Activated naive CD4-positive, alpha-beta T cell treated with anti-CD3 and anti-CD28 coated beads, Interleukin-2, amount 50 U/mL, for 16 hours (primary cell): ENCODE data around the gene LTV1.
A peak's percentile ranks its signal among the peaks of the same experiment; 100 is the strongest.
"Not testable (repeated sequence)": the region's sequence is repeated elsewhere in the genome, so short reads cannot be mapped to it uniquely, and the experiment has no call there.

Source experiments
- DNase-seq: peaks from one replicate; pipeline ENCODE4 v3.0.0-alpha.2; 2020

The LTV1 gene, protein sequence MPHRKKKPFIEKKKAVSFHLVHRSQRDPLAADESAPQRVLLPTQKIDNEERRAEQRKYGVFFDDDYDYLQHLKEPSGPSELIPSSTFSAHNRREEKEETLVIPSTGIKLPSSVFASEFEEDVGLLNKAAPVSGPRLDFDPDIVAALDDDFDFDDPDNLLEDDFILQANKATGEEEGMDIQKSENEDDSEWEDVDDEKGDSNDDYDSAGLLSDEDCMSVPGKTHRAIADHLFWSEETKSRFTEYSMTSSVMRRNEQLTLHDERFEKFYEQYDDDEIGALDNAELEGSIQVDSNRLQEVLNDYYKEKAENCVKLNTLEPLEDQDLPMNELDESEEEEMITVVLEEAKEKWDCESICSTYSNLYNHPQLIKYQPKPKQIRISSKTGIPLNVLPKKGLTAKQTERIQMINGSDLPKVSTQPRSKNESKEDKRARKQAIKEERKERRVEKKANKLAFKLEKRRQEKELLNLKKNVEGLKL

DNA sequence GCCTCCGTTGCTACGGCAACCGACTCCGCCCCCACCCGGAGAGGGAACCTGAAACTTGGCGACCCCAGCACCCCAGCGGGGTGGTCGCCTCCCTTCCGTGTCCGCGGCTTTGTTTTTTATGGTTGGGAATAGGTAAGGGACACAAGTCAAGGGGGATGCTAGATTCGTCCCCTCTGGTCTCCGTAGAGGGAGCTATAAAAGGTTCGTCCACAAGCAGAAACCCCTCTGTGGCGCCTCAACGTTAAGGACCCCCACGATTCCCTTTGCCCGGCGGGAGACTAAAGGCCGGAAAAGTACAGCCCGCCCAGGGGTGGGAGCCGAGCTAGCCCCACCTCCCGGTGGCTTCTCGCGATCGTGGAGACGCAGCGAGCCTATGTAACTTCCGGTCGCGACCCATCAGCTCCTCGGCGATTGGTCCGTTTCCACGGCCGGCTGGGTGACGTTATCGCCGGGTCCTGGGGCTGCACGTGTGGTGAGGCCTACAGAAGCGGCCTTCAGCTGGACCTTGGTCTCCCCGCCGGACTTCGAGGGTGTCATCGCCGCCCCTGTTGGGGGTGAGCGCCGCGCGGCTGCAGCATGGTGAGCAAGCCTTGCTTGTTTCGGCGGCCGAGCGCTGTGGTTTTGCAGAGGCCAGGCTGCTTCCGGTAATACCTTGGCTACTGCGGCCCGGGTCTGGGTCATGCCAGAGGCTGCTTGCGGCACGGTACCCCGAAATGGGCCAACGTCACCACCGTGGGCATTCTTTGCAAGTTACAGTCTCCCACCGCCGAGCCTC, at the start of gene LTV1:
Gene LTV1 (plus strand): TSS at position 437 of the 775 bp plus-strand sequence. CDS start 140 bp downstream, at position 577.
- DNase-seq = peak; percentile 92

DNA sequence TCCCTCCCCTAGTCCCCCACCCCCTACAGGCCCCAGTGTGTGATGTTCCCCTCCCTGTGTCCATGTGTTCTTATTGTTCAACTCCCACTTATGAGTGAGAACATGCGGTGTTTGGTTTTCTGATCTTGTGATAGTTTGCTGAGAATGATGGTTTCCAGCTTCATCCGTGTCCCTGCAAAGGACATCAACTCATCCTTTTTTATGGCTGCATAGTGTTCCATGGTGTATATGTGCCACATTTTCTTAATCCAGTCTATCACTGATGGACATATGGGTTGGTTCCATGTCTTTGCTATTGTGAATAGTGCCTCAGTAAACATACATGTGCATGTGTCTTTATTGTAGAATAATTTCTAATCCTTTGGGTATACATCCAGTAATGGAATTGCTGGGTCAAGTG, 46.6 kb upstream of the LTV1 start:
- not testable (repeated sequence) for DNase-seq

DNA sequence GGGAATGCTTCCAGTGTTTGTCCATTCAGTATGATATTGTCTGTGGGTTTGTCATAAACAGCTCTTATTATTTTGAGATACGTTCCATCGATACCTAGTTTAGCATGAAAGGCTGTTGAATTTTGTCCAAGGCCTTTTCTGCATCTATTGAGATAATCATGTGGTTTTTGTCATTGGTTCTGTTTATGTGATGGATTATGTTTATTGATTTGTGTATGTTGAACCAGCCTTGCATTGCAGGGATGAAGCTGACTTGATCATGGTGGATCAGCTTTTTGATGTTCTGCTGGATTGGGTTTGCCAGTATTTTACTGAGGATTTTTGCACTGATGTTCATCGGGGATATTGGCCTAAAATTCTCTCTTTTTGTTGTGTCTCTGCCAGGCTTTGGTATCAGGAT, 44.7 kb upstream of the LTV1 start:
- not testable (repeated sequence) for DNase-seq

DNA sequence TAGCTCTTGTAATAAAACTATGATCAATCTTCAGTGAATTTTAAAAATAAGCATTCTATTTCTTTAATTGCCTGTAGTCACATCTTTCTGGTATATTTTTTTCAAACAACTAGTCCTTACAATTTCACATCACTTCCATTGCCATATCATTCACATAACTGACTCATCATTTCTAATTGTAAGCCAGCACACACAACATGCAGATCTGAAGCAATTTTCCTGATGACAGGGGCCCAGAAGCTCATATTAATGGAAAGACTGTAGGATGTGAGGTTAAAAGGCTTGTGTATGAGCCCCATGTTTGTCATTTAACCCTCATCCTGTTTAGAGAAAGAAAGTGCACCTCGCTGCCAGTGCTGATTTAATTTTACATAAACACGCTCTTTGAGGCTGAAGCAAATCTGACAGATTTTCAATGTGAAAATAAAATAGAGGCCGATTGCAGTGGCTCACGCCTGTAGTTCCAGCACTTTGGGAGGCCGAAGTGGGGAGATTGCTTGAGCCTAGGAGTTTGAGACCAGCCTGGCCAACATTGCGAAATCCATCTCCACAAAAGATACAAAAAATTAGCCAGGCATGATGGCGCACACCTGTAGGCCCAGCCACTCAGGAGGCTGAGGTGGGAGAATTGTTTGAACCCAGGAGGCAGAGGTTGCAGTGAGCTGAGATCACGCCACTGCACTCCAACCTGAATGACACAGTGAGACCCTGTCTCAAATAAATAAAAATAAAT, 40.1 kb upstream of the LTV1 start:
- DNase-seq = no peak

DNA sequence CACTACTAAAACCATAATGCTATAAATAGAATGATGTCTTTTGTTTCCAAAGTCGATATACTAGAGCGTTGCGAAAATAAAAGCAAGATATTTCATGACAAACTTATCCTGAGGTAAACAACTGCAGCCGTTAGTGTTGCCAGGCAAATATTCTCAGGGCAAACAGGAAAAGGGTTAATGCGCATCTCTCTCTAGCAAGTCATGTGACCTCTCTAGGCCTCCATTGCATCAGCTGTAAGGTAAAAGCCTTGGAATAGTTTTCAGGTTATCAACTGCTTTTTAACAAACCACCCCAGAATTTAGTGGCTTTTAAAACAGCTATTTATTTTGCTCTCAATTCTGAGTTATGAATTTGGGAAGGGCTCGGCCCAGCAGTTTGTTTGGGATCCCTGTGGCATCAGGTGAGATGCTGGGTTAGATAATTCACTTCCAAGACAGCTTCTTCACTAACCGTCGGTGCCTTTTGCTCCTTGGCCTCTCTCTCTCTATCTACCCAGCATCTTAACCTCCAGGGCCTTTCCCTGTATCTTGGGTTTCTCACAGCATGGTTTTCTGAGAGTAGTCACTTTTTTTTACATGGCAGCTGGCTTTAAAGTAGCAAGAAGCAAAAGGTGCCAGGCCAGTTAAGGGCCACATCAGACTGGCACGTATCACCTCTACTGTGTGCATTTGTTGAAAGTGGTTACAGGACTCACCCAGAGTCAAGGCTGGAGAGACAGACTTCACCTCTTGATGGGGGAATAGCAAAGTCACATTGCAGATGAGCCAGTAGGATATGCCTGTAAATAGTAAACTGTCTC, 39.2 kb upstream of the LTV1 start:
- DNase-seq = no peak

DNA sequence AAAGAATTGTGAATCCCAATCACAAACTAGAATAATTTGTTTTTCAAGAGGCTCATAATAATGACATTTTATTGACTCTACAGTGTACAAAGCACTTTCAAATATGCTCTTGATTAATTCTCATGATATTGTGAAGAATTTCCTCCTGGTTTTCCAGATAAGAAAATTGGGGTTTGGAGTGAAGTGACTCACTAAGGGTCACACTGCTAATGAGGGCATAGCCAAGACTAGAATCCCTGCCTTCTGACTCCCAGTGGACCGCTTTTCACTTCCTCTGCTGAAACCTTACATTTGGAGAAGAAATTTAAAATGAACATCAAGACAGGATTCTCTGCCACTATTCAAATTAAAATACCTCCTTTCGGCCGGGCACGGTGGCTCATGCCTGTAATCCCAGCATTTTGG, 38.3 kb upstream of the LTV1 start:
- DNase-seq = no peak

DNA sequence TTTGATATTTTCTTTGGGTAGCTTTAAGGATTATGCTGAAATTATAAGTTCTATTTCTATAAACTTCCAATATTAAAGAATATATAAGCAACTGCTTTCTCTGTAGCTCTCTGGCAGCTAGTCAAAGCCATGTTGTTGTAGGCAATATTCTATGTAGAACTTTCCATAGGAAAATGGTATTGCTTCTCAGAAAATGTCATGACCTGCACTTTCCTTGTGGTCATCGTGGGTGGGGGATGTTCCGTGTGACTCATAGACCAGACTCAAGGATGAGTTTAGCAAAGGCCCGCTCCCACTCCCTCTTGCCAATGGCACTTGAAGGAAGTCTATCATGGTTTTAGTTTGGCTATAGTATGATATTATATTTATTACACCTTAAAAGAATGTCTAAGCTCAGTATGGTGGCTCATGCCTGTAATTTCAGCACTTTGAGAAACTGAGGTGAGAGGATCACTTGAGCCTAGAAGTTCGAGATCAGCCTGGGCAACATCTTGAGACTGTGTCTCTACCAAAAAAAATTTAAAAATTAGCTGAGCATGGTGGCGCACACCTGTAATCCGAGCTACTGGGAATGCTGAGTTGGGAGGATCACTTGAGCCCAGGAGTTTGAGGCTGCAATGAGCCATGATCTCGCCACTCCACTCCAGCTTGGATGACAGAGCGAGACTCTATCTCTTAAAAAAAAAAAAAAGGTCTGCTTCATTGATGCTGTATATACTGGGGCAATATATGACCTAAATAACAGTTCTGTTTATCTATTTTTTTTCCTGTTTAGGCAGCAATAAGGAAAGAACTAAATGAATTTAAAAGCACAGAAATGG, 36.6 kb upstream of the LTV1 start:
- DNase-seq = peak; percentile 81

DNA sequence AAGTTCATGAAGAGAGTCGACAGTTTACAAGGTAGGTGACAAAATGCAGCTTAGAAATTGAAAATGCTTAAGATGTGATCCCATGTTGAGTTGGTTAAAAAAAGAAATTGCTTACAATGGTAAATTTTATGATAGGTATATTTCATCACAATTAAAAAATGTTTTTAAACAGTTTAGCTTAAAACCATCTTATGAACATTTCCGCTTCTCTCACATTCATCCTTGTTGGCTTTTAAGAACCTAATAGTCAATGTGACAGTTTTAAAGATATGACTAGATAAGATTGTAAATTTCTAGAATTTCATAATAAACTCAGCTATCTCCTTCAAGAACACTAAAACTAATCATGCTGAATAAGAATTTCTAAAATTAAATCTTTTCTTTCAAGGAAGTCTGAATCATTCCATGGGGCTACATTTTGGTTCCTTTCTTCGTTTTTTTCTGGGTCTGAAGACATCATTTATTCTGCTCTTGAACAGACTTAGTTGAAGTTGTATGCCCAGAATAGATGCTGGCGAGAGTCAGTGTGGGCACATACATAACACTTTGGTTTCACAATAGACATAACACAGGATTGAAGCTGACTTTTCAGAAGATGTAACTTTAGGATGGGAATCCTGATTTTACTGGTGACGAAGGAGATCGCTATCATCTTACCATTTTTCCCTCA, 35.9 kb upstream of the LTV1 start:
- DNase-seq = no peak

DNA sequence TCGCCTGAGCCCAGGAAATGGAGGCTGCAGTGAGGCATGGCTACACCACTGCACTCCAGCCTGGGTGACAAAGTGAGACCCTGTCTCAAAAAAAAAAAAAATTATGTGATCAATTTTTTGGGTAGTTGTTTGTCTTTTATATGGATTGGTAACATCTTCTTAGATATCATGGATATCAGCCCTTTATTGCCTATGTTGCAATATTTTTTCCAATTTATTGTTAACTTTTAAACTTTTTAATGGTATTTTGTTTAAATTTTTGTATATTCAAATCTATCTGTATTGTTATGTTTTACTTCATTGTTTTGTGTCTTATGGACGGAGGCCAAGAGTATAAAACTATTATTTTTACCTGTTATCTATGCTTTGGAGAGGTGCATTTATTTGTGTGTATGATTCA, 32.4 kb upstream of the LTV1 start:
- no peak for DNase-seq

DNA sequence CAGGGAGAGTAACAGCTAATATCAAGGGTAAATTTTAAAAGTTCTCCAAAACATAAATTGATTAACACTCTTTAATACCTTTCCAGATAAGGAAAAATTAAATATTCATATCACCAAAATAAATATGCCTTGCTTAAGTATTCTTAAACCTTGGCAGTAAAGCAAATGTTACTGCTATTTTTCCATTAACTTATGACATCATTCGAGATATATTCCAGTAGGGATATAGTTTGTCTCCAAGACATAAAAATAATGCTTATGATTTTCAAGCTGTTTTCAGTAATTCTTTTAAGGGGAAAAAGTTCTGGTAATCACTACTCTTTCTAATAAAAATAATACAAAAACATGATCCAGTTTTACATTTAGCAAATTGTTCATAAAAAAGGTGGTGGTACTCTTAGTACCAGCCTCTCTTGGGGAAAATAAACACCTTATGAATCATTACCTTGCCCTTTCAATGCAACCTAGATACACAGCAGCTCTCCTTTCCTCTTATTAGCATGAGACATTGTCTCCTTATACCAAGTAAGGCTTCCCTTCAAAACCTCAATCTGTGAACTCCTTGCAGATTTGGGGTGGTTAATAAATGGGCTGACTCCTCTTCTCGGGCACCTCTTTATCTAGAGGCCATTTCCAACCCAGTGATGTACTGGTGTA, 31.5 kb upstream of the LTV1 start:
- no peak for DNase-seq

DNA sequence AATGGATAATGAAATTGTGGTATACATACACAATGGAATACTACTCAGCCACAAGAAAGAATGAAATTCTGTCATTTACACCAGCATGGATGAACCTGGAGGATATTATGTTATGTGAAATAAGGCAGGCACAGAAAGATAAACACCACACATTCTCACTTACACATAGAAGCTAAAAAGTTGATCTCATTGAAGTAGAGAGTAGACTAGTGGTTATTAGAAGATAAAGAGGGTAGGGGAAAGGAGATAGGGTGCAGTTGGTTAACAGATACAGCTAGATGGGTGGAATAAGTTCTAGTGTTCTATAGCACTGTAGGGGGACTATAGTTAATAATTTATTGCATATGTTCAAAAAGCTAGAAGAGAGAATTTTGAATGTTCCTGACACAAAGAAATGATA, 25.5 kb upstream of the LTV1 start:
- no peak for DNase-seq

DNA sequence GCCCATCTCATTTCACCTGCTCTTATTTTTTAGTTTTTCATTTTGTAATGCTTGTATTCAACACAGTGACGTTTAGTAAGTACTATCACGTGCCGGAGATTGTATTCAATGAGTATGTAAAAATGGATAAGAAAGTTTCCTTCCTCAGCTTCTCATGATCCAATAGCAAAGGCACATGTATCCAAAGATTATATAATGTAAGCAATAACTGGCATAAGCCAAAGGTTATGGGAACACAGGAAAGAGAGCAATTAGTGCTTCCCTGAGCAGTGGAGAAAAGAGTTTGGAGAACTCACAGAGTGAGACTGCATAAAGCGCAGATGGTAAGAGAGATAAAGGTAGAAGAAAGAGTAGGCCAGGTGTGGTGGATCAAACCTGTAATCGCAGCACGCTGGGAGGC, 21.8 kb upstream of the LTV1 start:
- no peak for DNase-seq

DNA sequence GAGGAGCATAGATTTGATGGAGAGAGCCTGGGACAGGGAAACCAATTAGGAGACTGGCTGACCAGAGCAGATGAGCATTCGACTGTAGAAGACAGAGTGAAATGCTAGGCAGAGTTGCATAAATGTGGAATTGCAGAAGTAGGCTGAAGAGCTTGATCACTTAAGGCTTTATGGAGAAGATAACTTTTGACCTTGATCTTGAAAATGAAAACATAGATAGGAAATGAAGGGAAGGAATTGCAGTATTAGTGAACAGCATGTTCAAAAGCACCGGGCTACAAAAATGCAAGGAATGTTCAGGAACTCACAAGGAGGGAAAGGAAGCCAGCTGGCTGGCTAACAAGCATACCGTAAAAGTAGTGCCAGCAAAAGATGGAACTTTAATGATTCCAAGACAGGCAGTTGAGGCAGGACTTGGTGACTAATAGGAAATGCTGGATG, 20.5 kb upstream of the LTV1 start:
- DNase-seq = no peak

DNA sequence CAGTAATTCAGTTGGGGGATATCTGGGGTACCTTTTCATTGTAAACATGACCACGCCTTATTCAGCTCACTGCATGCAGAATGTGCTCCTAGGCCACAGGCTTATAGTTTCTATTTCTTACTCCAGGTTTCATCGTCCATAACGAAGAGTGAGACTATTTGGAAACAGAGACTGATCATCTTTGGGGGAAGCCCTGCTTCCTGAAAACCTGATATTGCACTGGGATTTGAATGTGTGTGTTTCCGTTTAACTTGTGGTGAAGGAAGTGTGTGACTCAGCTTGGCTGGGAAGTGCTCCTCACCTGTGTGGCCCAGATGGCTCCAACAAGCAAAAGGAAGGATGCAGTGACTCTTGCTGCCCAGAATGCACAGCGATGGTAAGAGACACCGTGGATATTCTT, 19.6 kb upstream of the LTV1 start:
- DNase-seq = no peak

DNA sequence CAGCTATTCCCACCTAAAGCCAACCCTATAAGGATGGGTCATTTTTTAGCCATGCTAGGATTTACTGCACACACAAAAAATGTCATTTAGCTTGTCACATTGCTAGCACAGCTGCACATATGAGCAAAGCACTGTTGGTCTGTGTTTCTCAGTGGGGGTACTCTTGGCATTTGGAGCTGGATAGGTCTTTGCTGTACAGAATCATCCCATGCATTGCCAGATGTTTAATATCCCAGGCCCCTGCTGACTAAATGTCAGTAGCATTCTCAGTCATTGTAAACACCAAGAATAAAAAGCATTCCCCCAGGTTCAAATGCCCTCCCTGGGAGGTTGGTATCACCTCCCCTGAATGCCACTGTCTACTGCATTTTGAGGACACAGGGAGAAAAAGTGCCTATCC, 14.6 kb upstream of the LTV1 start:
- no peak for DNase-seq

DNA sequence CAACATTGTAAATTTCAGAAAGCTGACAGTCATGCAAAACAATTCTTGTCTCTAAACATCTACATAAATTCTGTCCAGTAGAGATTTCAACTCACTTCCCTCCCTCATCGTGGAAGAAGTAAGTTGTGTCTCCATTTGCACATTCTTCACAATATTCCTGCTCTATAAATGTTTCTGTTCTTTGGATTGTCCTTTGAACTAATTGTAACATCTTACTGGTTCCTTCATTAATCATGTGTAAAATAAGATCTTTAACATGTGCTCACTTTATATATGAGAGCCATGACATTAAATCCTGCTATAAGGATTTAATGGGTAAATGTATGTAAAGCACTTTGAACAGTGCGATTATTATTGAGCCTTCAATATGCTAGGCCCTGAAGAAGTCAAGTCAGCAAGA, 7.0 kb upstream of the LTV1 start:
- DNase-seq = no peak

DNA sequence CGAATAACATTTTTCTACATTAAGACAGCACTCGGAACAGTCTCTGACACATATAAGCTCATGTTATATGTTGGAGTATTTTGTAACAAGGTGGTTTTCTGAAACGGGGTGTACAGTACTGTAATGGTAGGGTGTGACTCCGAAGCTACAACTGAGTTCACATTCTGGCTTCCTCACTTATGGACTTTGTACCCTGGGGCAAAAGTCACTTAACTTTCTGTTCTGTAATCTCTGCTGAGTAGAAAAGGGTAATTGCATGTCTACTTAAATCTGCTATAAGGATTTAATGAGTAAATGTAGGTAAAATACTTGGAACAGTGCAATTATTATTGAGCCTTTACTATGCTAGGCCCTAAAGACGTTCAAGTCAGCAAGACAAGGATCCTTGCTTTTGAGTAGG, 4.7 kb upstream of the LTV1 start:
- DNase-seq = no peak

DNA sequence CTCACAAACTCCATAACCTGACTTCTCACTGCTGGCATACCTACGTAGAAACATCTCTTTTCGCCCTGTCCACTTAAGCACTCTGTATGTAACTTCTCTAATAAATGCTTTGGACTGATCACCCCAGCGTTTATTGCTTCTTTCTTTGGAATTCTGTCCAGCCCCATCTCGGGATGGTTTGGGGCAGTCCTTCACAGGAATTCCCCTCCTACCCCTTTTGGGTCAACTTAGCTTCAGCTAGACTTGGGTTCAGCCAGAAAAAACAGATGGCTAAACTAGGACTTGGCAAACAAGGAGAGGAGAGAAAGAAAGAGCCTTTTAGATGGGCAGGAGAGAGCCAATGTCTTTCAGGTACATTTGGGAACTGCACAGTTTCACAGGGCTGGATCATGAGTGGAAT, 3.9 kb upstream of the LTV1 start:
- no peak for DNase-seq

DNA sequence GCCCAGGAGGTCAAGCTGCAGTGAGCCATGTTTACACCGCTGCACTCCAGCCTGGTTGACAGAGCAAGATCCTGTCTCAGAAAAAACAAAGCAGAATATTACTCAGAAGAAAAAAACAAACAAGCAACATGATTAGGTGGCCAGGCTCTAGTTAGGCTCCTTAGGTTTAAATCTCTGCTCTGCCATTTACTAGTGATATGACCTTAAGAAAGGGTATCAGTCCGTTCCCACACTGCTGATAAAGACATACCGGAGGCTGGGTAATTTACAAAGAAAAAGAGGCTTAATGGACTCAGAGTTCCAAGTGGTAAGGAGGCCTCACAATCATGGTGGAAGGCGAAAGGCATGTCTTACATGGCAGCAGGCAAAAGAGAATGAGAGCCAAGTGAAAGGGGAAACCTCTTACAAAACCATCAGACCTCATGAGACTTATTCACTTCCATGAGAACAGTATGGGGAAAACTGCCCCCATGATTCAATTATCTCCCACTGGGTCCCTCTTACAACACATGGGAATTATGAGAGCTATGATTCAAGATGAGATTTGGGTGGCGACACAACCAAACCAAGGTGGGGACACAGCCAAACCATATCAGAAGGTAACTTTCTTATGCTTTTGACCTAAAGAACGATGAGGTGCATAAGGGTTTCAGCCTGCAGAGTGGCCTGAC, 2.4 kb upstream of the LTV1 start:
- no peak for DNase-seq

DNA sequence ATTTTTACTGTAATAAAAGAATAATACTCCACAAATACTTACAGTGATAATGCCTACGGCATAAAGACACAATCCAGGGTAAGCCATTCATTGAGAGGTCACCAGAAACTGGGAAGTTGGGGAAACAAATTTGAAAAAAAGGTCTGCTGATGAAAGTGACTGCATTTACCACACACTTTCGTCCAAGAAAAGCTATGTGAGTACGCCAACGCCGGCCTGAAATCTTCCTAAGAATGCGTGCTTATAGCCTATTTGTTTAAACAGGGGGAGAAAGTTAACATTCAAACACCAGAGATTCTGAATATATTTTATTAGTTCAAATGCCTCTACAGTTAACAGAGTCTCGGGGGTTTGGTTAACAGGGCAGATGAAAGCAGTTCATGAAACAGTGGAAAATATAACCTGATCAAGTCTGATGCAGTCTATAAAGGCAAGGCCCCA, 657 bp upstream of the LTV1 start:
- DNase-seq = no peak
